Activated CD8-positive, alpha-beta memory T cell treated with anti-CD3 and anti-CD28 coated beads, Interleukin-2, amount 50 U/mL, for 24 hours (primary cell): ENCODE results near the gene HERC5.
"Not testable (repeated sequence)": the region's sequence is repeated elsewhere in the genome, so short reads cannot be mapped to it uniquely, and the experiment has no call there.

Experiments used
- DNase-seq: peaks from one replicate; pipeline ENCODE4 v3.0.0-alpha.2; 2020; ENCODE audit errors: extremely low read depth

Gene HERC5

GRCh38 chr4:88448211-88448765 is 8.6 kb upstream of the HERC5 start:
- DNase-seq: not testable (repeated sequence)

- DNase-seq: no peak
These were observed 8.0 kb upstream of the HERC5 start for GRCh38 chr4:88448889-88449288.

DNA sequence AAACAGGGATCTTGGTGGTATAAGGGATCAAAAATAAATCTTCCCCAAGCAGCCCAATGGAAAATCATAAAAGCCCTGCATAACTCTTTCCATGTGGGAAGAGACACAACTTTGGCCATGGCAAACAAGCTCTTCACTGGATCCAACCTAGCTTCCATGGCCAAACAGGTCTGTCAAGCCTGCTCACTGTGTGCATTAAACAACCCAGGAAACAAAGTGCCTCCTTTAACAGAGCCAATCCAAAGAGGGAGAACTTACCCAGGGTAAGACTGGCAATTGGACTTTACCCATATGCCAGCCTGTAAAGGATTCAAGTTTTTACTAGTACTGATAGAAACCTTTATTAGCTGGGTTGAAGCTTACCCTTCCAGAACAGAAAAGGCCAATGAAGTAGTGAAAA is 7.6 kb upstream of the HERC5 start:
- DNase-seq: no peak

- DNase-seq: no peak
These were observed 5.7 kb upstream of the HERC5 start for GRCh38 chr4:88451205-88451604.

GRCh38 chr4:88452912-88453311 is 4.0 kb upstream of the HERC5 start:
- no peak for DNase-seq

DNA sequence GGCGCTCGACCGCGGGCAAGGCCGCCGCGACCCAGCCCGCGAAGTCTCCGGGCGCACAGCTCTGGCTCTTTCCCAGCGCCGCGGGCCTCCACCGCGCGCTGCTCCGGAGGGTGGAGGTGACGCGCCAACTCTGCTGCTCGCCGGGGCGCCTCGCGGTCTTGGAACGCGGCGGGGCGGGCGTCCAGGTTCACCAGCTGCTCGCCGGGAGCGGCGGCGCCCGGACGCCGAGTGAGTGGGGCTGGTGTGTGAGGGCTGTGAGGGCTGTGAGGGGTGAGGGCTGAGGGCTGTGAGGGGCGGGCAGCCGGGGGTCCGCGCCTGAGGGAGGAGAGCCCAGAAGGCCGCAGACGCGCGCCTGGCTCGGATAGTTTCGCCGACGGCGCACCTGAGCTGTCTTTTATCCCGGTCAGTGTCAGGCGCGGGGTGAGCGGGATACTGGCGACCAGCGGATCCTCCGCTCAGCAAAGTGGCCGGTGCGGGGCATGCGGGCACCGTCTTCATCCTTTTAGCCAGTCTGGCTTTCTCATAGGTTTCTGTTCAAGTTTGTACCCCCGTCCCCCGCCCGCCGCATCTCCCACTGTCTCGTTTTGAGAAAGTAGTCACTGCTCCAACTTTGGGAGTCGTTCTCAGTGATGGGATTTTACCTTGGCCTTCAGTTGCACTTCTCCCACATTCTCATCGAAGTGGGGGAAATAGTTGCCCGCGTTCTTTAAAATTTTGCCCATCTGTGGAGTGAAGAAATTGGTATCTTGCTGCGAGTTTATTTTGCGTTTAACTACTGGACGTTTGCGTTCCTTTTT is 586 bp downstream of the HERC5 start:
- DNase-seq: no peak

DNA sequence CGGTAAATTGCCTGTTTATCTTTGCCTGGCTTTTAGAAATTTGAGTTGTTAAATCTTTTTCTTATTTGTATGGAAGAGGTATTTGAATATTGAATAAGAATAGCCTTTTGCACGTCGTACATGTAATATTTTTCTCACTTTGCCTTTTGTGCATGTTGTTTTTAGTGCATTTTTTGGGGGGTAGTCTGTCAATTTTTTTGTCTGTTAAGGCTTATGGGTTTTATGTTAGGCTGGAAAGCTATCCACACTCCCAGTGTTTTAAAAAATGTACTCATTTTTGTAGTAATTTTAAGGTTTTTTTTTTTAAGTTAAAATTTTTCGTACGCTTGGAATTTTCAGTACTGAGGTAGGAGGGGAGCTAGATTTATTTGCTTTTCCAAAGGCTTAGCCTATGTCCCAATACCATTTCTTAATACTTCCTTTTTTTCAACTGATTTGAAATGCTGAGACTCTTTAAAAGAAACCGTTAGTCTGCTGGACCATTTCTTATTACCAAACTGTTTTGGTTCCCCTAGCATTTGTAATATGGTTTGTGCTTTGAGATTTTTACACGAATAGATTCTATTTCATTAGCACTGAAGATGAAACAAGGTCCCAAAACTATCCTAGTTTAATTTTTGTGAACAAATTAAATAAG is 1.3 kb downstream of the HERC5 start:
- DNase-seq: no peak

GRCh38 chr4:88465653-88466192 is 8.8 kb downstream of the HERC5 start:
- no peak for DNase-seq

- no peak for DNase-seq
These were observed 10.5 kb downstream of the HERC5 start for GRCh38 chr4:88467392-88467791.

GRCh38 chr4:88477229-88477860 is 20.4 kb downstream of the HERC5 start:
- no peak for DNase-seq

DNA sequence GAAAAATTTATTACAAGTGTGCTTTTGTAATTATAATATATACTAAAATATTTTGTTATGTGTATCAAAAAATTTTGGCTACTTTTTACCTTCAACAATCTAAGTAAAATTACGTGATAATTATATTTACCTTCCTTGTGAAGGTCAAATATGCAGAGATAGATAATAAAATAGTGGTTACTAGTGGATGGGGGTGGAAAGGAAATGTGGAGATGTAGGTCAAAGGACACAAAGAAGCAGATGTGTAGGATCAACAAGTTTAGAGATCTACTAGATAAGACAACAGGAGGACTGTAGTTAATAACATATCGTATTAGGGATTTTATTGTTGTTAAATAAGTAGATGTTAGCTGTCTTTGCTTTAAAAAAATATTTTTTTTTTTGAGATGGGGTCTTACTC is 21.3 kb downstream of the HERC5 start:
- no peak for DNase-seq

DNA sequence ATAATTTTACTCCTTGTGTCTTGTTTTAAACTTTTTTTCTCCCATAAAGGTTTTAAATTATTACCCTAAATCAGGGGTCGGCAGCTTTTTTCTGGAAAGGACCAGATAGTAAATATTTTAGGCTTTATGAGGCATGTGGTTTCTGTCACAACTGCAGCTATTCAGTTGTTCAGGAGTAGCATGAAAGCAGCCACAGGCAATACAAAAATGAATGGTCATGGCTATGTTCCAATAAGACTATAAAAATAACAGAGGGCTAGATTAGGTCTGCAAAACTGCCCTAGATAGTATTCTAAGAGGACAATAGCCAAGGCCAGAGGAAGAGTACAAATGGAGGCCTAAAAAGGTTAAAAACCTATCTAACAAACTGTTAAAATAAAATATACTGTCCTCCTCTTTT is 24.6 kb downstream of the HERC5 start:
- no peak for DNase-seq

GRCh38 chr4:88489100-88489761 is 32.3 kb downstream of the HERC5 start:
- no peak for DNase-seq

DNA sequence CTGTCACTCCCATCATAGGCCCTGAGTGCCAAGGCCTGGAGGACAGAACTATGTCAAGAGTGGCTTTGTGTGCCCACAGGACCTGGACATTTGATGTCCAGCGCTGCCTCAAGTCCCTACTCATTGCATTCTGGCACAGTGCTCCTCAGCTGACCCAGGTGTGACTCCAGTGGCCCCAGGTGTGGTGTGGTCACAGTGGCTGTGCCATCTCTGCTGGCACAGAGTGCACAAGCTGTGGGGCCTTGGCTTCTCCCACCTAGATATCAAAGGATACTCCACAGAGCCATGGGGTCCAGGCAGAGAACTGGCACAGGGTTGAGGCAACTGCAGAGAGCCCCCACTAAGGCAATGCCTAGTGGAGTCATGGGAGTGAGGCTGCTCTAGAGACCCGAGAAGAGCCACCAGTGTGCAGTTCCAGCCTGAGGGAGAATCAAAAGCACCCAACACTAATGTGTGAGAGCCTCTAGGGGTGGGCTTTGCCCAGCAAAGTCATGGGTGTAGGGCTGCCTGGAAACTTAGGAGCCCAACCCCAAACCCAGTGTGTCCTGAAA is 41.0 kb downstream of the HERC5 start:
- DNase-seq: no peak

GRCh38 chr4:88503344-88503743 is 46.4 kb downstream of the HERC5 start:
- no peak for DNase-seq

- no peak for DNase-seq
These were observed 54.3 kb downstream of the HERC5 start for GRCh38 chr4:88511236-88511635.

DNA sequence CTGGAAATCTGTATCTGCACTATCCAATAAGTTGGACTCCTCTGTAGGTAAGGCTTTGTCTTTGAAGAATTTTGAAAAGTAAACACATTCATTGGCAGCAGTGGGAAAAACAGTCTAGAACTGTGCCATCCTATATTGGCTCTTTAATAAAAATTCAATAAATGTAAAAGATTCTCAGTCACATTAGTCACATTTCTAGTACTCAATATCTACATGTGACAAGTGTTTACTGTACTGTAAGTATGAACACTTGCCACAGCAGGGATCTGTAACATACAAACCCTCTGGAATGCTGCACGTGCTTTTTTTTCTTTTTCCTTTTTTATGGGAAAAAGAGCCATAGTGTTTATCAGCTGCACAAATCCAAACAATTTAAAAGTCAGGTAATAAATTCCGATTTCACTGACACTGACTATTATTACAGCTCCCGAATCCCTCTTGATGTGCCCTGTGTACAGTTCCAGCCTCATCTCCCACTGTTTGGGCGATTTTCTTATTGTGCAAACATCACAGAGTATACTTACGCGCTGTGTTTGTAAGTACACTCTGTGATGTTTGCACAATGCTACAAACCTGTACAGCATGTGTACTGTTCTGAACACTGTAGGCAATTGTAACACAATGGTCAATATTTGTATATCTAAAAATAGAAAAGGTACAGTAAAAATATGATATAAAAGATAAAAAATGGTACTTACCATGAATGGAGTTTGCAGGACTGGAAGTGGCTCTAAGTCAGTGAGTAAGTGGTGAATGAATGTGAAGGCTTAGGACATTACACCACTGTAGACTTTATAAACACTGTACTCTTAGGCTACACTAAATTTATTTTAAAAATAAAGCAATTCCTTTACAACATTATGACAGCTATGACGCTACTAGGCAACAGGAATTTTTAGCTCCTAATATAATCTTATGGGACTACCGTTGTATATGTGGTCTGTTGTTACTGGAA is 57.9 kb downstream of the HERC5 start:
- DNase-seq: no peak

- no peak for DNase-seq
These were observed 59.8 kb downstream of the HERC5 start for GRCh38 chr4:88516746-88517145.

- DNase-seq: no peak
These were observed 60.9 kb downstream of the HERC5 start for GRCh38 chr4:88517825-88518224.

DNA sequence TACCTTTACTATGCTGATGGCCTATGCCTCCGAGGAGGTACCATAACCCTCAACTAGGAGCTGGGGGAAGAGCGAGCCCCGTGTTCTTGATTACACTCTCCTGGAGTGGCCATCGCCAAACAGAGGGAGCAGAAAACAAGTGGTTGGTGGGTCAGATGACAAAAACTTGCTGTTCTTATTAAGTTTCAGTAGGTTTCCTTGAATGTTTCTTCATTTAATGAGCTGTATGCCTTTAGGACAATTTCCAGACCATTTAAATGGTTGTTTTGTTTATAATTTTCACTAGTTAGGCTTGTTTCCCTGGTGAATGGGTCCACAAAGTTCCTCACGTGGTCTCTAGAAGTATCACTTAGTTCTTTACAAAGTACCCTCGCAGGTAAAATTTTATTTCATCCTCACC is 62.0 kb downstream of the HERC5 start:
- no peak for DNase-seq
